GM18909 (cell line): ENCODE results near the gene HMCES.
"Not testable (repeated sequence)": the region's sequence is repeated elsewhere in the genome, so short reads cannot be mapped to it uniquely, and the experiment has no call there.

Experiments used
- ATAC-seq: cut with Tn5 transposase; IDR thresholded peaks from one replicate; pipeline ENCODE4 v1.9.1; 2021; ENCODE audit warnings: mild to moderate bottlenecking; ENCODE audit not compliant: unreplicated experiment, poor library complexity

Gene HMCES

GRCh38 chr3:129341331-129342141 lies 62.9 kb downstream of the HMCES start:
- ATAC-seq: no peak

- ATAC-seq: no peak
These were observed 65.1 kb downstream of the HMCES start for GRCh38 chr3:129343643-129344360.

- no peak for ATAC-seq
These were observed 66.0 kb downstream of the HMCES start for GRCh38 chr3:129344540-129345220.

- ATAC-seq: no peak
These were observed 66.6 kb downstream of the HMCES start for GRCh38 chr3:129345281-129345680.

GRCh38 chr3:129345971-129346370 lies 67.3 kb downstream of the HMCES start:
- ATAC-seq: no peak

GRCh38 chr3:129346695-129347457 lies 68.2 kb downstream of the HMCES start:
- no peak for ATAC-seq

GRCh38 chr3:129347458-129347845 lies 68.8 kb downstream of the HMCES start:
- no peak for ATAC-seq

- no peak for ATAC-seq
These were observed 70.1 kb downstream of the HMCES start for GRCh38 chr3:129348734-129349133.

- ATAC-seq: not testable (repeated sequence)
These were observed 70.5 kb downstream of the HMCES start for GRCh38 chr3:129349169-129349568.

- ATAC-seq: no peak
These were observed 71.1 kb downstream of the HMCES start for GRCh38 chr3:129349791-129350190.

- ATAC-seq: no peak
These were observed 73.4 kb downstream of the HMCES start for GRCh38 chr3:129352045-129352444.

GRCh38 chr3:129352650-129353588 lies 74.2 kb downstream of the HMCES start:
- ATAC-seq: no peak

GRCh38 chr3:129353589-129353941 lies 74.9 kb downstream of the HMCES start:
- ATAC-seq: no peak
